Measurements from ENCODE around the gene MAPT.
"Not testable (repeated sequence)": the region's sequence is repeated elsewhere in the genome, so short reads cannot be mapped to it uniquely, and the experiment has no call there.

Gene MAPT

GRCh38 chr17:46019408-46019925 lies 125.1 kb downstream of the MAPT start:
- not testable (repeated sequence) for DNase-seq

DNA sequence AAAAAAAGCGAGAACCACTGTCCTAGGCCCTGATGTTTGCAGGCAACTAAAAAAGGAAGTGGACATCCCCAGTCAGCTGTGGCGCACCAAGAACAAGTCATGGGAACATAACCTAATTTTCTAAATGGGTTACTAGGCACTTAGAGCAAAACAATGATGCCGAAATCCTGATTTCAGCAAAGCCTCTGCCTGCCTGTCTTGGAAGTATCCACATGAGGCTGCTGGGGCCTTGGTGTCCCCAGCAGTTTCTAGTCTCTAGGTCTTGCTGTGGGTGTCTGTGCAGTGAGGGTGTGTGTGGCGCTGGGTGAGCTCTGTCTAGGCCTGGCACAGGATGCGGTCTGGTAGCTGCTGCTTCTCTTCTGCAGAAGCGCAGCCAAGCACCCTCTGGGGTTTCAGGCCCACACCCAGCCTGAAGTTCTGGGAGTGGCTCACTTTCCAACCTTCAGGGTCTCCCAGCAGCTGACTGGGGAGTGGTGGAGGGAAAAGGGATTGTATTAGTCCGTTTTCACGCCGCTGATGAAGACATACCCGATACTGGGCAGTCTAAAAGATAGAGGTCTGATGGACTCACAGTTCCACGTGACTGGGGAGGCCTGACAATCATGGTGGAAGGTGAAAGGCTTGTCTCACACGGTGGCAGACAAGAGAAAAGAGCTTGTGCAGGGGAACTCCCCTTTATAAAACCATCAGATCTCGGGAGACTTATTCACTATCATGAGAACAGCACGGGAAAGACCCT lies 125.8 kb downstream of the MAPT start:
- peak; percentile 47 for DNase-seq

DNA sequence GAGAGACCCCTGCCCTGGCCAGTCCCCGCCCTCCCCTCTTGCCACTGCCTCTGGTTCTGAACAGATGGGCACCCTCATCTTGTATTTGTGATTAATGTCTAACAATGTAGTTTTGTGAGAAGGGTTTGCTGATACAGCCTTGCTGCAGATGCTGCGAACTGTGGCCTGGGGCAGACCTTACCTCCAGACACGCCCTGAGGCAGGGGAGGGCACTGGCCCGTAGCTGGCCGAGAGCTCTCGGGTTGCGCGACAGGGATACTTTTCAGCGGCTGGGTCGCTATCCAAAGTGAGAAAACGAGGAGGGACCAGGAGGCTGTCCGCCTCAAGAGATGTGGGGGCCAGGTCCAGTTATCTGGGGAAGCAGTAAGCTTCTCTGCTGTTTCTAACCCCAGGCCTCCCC lies 126.6 kb downstream of the MAPT start:
- DNase-seq, result no peak

DNA sequence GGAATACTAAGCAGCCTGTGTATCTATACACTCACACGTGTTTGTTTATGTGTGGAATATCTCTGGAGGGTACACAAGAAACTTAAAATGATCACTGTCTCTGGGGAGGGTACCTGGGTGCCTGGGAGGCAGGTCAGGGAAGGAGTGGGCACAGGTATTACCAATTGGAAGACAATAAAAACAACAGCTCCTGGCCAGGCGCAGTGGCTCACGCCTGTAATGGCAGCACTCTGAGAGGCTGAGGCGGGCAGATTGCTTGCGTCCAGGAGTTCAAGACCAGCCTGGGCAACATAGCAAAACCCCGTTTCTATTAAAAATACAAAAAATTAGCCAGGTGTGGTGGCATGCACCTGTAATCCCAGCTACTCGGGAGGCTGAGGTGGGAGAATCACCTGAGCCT lies 129.0 kb downstream of the MAPT start:
- not testable (repeated sequence) for DNase-seq

DNA sequence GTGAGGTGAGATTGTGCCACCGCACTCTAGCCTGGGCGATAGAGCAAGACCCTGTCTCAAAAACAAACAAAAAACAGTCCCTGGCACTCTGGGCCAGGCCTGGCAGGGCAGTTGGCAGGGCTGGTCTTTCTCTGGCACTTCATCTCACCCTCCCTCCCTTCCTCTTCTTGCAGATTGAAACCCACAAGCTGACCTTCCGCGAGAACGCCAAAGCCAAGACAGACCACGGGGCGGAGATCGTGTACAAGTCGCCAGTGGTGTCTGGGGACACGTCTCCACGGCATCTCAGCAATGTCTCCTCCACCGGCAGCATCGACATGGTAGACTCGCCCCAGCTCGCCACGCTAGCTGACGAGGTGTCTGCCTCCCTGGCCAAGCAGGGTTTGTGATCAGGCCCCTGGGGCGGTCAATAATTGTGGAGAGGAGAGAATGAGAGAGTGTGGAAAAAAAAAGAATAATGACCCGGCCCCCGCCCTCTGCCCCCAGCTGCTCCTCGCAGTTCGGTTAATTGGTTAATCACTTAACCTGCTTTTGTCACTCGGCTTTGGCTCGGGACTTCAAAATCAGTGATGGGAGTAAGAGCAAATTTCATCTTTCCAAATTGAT lies 129.5 kb downstream of the MAPT start:
- no peak for DNase-seq

DNA sequence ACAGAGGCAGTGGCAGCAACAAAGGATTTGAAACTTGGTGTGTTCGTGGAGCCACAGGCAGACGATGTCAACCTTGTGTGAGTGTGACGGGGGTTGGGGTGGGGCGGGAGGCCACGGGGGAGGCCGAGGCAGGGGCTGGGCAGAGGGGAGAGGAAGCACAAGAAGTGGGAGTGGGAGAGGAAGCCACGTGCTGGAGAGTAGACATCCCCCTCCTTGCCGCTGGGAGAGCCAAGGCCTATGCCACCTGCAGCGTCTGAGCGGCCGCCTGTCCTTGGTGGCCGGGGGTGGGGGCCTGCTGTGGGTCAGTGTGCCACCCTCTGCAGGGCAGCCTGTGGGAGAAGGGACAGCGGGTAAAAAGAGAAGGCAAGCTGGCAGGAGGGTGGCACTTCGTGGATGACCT lies 130.2 kb downstream of the MAPT start:
- no peak for DNase-seq

GRCh38 chr17:46025060-46025459 lies 130.7 kb downstream of the MAPT start:
- no peak for DNase-seq

GRCh38 chr17:46025510-46026165 lies 131.3 kb downstream of the MAPT start:
- no peak for DNase-seq

DNA sequence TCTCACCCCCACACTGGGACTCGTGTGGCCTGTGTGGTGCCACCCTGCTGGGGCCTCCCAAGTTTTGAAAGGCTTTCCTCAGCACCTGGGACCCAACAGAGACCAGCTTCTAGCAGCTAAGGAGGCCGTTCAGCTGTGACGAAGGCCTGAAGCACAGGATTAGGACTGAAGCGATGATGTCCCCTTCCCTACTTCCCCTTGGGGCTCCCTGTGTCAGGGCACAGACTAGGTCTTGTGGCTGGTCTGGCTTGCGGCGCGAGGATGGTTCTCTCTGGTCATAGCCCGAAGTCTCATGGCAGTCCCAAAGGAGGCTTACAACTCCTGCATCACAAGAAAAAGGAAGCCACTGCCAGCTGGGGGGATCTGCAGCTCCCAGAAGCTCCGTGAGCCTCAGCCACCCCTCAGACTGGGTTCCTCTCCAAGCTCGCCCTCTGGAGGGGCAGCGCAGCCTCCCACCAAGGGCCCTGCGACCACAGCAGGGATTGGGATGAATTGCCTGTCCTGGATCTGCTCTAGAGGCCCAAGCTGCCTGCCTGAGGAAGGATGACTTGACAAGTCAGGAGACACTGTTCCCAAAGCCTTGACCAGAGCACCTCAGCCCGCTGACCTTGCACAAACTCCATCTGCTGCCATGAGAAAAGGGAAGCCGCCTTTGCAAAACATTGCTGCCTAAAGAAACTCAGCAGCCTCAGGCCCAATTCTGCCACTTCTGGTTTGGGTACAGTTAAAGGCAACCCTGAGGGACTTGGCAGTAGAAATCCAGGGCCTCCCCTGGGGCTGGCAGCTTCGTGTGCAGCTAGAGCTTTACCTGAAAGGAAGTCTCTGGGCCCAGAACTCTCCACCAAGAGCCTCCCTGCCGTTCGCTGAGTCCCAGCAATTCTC lies 132.1 kb downstream of the MAPT start:
- DNase-seq, result no peak

DNA sequence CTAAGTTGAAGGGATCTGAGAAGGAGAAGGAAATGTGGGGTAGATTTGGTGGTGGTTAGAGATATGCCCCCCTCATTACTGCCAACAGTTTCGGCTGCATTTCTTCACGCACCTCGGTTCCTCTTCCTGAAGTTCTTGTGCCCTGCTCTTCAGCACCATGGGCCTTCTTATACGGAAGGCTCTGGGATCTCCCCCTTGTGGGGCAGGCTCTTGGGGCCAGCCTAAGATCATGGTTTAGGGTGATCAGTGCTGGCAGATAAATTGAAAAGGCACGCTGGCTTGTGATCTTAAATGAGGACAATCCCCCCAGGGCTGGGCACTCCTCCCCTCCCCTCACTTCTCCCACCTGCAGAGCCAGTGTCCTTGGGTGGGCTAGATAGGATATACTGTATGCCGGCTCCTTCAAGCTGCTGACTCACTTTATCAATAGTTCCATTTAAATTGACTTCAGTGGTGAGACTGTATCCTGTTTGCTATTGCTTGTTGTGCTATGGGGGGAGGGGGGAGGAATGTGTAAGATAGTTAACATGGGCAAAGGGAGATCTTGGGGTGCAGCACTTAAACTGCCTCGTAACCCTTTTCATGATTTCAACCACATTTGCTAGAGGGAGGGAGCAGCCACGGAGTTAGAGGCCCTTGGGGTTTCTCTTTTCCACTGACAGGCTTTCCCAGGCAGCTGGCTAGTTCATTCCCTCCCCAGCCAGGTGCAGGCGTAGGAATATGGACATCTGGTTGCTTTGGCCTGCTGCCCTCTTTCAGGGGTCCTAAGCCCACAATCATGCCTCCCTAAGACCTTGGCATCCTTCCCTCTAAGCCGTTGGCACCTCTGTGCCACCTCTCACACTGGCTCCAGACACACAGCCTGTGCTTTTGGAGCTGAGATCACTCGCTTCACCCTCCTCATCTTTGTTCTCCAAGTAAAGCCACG lies 133.0 kb downstream of the MAPT start:
- no peak for DNase-seq

GRCh38 chr17:46027976-46028325 lies 133.6 kb downstream of the MAPT start:
- DNase-seq, result no peak

DNA sequence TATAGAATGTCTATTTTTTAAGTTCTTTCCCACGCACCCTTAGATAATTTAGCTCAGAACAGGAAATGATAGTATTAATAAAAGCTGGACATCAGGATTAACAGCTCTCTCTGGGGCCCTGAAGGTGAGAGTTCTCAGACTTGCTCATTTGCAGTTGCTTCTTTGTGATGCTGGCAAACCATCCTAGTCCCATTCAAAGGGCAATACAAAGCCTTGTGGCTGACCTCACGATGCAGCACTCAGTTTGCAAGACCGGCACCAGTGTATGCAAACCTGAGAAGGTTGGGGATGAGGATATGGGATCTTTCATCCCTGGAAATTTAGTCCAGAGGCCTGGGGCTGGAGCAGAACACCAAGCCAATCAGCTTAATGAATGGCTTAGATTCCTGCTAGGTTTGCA lies 134.0 kb downstream of the MAPT start:
- DNase-seq, result no peak

DNA sequence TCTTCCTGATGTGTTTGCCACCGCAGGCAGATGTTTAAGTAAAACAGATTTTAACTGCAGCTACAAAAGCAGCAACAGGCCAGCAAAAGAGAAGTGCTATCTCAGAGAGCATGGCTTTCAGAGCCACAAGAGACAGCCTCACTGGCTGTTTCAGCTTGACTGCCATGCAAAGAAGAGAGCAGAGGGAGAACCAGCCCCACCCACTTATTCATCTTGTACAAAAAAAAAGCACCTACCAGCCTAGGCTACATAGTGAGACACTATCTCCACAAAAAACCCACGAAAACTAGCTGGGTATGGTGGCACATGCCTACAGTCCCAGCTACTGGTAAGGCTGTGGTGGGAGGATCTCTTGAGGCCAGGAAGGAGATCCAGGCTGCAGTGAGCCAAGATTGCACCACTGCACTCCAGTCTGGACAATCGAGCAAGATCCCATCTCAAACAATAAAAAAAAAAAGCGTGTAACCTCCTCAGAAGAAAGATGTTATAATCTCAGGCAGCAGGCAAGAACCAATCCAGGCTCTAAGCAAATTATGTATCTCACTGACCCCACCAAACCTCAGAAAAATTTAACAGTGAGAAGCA lies 134.7 kb downstream of the MAPT start:
- DNase-seq, result no peak

GRCh38 chr17:46029627-46030026 lies 135.3 kb downstream of the MAPT start:
- DNase-seq, result no peak

- no peak for DNase-seq
Measured at GRCh38 chr17:46030752-46031151, 136.4 kb downstream of the MAPT start.

DNA sequence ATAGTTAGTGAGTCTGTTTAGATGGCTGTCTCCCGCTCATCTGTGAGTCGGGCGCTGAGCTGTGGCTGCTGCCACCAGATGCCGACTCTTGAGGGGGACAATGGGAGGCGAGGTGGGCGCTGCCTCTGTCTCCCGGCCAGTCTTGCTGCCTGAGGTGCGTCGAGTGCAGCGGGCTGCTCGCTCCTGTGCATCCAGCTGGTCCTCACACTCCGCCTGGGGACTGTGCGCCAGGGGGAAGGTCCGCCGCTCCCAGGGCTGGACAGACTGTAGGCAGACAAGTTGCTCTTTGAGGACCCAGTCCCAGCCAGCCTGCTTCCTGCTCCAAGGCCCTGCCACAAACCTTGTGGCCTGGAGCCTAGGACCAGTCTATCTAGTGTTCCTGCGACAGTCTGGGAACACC lies 137.1 kb downstream of the MAPT start:
- DNase-seq, result no peak

DNA sequence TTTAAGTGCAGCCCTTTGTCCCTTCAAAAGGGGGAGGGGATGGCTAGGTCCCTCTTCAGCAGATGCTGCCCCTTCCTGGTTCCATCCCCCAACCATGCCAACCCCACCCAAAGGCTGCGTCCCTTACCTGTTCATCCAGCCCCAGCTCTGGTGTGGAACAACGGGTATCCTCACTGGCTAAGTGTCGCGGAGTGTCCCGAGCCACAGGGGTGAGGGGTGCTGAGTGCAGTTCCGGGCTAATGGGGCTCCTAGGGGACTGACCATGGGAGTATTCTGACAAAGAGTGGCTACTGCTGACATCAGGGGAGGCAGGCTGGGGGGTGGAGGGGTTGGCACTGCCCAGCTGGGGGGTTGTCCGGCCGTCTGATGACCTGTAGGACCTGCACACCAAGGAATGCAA lies 137.6 kb downstream of the MAPT start:
- DNase-seq, result no peak

GRCh38 chr17:46032909-46033308 lies 138.6 kb downstream of the MAPT start:
- no peak for DNase-seq

GRCh38 chr17:46033392-46033791 lies 139.0 kb downstream of the MAPT start:
- DNase-seq, result no peak

GRCh38 chr17:46035112-46035818 lies 140.9 kb downstream of the MAPT start:
- no peak for DNase-seq

DNA sequence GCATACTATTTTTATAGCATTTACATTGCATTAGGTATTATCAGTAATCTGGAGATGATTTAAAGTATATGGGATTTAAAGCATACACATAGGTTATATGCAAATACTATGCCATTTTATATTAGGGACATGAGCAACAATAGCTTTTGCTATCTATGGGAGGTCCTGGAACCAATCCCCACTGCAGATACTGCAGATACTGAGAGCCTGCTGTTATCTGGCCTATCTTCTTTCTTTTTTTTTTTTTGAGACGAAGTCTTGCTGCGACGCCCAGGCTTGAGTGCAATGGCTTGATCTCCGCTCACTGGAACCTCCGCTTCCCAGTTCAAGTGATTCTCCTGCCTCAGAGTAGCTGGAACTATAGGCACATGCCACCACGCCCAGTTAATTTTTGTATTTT lies 142.1 kb downstream of the MAPT start:
- DNase-seq, result no peak

Data from T-helper 9 cell (primary cell).